IMR-90 (cell line): Measurements from ENCODE around the gene FADS1. TPM values are rescaled to one million over a fixed set of nuclear protein-coding genes. Genes with fewer than 3 reads are reported as not detected.

Experiments
- polyA plus RNA-seq, 3 experiments: library from polyadenylated mRNA; depleted of rRNA; stranded (reverse); fragments of >200 nt; gene quantifications; 2 replicates each; pipeline ENCODE4 v1.2.3, GENCODE V29; 2012; ENCODE audit warnings: low replicate concordance in 1 of 3
- total RNA-seq: library from RNA; depleted of rRNA; stranded (reverse); fragments of >200 nt; gene quantifications from 2 replicates; pipeline ENCODE4 v1.2.3, GENCODE V29; 2012
- TF ChIP-seq, protein P1 (sequence below): conservative IDR thresholded peaks from 2 replicates; pipeline ENCODE4 v1.5.1; 2012; ENCODE audit warnings: mild to moderate bottlenecking, low read depth, low read length, improper control_type of control experiment

The FADS1 gene
- total and polyA plus RNA-seq, 2 of the 4 experiments (the other 2 are of a cell fraction), result 16.3 to 18.4 TPM

DNA sequence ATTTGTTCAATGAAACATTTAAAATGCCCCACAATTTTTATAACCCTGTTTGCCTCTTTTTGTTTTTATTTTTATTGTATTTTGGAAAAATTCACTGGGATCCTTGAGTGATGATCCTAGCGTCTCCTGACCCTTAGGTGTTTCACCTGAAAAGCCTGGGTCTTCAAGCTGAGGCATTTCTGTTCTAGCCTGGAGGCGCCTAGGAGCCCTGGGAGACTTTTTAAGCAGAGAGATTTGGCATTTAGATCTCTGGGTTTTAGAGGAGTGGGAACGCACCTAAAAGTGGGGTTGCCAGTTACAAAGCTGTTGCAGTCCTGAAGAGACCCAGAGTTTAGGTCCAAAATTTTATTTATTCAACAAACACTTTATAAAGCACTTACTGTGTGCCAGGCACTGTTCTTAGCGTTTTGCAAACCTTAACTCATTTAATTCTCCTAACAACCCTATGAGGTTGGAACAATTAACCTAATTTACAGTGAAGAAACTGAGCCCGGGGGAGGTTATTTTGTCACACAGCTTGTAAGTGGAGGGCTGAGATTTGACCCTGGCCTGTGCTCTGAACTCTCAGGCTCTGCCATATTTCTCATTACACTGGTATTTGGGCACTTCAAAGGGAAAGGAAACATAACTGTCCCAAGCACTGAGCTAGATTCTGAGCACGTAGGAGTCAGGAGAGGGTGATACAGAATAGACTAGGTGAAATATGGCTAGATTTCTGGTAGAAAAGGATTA, 834 bp upstream of the FADS1 start (continued):
- TF ChIP-seq, protein P1, sequence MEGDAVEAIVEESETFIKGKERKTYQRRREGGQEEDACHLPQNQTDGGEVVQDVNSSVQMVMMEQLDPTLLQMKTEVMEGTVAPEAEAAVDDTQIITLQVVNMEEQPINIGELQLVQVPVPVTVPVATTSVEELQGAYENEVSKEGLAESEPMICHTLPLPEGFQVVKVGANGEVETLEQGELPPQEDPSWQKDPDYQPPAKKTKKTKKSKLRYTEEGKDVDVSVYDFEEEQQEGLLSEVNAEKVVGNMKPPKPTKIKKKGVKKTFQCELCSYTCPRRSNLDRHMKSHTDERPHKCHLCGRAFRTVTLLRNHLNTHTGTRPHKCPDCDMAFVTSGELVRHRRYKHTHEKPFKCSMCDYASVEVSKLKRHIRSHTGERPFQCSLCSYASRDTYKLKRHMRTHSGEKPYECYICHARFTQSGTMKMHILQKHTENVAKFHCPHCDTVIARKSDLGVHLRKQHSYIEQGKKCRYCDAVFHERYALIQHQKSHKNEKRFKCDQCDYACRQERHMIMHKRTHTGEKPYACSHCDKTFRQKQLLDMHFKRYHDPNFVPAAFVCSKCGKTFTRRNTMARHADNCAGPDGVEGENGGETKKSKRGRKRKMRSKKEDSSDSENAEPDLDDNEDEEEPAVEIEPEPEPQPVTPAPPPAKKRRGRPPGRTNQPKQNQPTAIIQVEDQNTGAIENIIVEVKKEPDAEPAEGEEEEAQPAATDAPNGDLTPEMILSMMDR, result no peak
